Middle frontal gyrus (tissue), 1 donor: ENCODE measurements around the gene RBM19.

Experiments
- DNase-seq: peaks from one replicate; pipeline ENCODE4 v3.0.0-alpha.2; 2015; ENCODE audit warnings: low spot score; ENCODE audit errors: extremely low spot score

RBM19 gene

DNA sequence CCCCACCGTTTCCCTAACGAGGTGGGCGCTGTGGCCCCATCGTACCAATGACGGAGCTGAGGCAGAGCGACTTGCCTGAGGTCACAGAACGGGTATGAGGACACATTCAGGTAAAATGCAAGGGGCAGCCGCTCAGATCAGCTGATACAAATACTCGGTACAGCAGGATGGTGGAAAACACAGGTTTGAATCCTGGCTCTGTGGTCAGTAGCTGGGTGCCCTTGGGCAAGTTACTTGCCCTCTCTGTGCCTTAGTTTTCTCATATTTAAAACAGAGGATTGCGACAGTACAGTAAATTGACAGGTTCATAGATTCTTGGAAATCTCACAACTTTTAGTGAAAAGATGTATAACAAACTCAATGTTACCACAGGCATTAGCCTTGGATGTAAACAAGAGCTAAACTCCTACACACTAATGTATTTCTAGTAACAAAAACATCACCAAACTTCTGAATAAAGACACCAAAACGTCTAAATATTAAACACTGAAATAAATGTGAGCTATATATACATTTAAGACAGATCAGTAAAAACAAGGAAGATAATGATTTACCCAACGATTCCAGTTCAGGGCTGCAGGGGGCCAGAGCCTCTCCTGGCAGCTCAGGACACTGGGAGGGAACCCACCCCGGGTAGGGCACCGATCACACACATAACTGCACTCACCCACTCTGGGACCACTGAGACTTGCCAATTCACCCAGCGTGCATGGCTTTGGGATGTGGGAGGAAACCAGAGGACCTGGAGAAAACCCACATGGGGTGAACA lies 128.4 kb downstream of the RBM19 start:
- no peak for DNase-seq

DNA sequence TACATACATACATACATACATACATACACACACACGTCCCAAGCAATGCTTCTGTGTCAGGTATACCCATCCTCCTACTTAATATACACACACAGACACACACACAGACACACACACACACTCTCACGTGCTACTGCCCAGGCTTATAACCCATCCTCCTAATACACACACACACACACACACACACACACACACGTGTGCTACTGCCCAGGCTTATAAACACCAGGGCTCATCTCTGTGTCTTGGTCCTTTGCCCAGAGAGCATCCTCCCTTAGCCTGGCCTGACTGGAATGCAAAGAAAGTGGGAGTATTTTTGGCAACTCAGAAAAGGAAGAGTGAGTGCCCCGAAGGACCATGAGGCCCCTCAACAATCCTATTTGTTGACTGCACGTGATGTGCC lies 129.0 kb downstream of the RBM19 start:
- DNase-seq, result no peak

- DNase-seq, result no peak
Measured at GRCh38 chr12:113835896-113836295, 130.2 kb downstream of the RBM19 start.

- DNase-seq, result no peak
Measured at GRCh38 chr12:113835433-113835832, 130.7 kb downstream of the RBM19 start.

- no peak for DNase-seq
Measured at GRCh38 chr12:113833422-113833821, 132.7 kb downstream of the RBM19 start.

GRCh38 chr12:113831476-113831875 lies 134.6 kb downstream of the RBM19 start:
- DNase-seq, result no peak

- DNase-seq, result no peak
Measured at GRCh38 chr12:113831016-113831415, 135.1 kb downstream of the RBM19 start.

DNA sequence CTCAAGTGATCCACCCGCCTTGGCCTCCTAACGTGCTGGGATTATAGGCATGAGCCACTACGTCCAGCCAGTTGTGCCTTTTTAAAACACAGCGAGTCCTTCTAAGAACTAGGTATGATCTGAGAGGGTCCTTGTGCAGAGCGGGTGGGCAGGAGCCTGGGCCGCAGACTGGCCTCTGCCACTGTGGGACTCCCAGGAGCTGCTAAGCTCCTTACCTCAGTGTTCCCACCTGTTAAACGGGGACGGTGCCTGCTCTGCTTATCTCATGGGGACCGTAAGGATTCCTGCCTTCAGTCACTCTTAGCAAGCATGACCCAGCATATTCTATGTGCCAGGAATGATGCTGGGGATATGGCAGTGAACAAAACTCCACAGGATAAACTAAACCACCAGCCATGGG lies 136.9 kb downstream of the RBM19 start:
- DNase-seq, result no peak

DNA sequence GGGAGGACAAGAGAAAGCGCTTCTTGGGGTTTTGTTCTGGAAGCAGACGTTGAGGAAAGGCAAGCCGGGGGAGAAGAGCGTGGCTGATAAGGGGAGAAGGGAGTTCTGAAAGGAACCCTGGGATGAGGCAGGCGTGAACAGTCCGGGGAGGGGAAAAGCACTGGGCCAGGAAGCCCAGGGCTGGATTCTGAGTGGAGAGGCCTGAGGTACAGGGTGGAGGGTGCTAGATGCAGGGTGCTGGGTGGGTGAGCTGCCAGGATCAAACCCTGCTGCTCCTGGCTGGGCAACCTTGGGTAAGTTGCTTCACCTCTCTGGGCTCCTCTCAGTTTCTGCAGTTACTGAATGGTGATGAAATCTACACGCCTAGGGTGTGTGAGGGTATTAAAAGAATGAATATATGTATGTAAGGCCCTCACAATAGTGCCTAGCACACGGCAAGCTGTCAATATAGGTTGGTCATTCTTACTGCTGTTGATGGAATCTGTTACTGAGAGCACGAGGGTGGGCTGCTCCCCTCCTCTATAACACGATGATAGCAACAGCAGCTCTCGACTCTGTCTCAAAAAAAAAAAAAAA lies 138.5 kb downstream of the RBM19 start:
- DNase-seq, result no peak

DNA sequence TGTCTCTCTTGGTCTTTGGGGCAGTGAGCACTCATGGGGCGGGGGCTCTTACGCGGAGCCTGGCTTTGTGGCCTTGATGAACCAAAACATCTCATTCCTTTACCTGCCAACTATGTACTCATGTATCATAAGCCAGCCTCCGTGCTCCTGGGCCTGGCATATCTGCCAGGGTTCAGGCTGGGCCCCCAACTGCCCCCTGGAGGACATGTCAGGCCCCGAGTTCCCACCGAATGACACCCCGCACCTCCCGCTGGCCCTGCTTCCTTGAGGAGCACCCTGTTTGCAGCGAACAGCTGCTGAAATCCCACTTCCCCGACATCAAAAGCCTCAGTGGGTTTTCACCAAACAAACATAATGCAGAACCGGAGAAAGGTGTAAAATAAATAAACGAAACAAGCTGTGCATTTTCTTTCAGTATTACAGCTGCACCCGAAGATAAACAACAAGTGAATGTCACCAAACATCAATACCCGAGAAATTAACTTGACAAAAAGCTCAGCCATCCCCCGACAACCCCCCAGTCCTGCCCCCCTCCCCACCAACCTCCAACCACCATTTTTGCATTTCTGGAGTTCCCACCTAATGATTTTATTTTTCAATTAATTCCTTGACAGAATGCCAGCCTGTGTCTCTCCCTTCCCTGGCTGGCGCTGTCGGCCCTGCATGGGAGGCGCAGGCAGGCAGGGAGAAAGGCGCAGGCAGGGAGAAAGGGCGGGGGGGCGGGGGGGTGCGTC lies 139.2 kb downstream of the RBM19 start:
- no peak for DNase-seq

DNA sequence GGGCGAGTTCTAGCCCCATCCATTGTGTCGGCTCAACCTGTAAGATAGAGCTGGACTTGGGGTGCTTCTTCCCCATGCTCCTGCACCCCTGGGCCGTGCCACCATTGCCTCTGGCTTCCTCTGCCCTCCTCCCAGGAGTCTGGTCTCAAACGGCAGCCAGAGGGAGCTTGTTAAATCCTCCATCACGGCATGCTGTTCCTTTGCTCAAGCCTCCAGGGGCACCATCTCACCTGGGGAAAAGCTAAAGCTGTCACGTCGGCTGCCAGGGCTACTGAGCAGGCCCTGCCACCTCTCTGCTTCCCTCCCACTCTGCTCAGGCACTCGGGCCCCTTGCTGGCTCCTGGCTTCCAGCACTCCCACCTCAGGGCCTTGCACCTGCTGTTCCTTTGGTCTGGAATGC lies 140.4 kb downstream of the RBM19 start:
- no peak for DNase-seq

DNA sequence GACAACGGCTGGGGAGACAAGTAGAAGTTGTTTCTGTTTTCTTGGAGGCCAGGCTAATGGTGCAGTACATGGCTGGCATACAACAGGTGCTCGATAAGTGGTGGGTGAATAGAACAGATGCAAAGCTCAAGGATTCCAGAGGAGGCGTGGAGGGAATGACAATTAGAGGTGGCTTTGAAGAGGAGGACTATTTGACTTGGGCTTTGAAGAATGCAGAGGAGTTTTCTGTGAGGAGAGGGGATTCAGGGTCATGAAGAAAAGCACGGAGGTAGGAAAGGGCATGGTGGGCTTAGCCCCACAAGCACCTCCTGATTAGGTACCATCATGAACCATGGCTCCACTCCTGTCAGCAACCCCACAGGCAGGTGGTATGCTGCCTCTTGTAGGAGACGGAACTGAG lies 142.3 kb downstream of the RBM19 start:
- DNase-seq, result no peak

DNA sequence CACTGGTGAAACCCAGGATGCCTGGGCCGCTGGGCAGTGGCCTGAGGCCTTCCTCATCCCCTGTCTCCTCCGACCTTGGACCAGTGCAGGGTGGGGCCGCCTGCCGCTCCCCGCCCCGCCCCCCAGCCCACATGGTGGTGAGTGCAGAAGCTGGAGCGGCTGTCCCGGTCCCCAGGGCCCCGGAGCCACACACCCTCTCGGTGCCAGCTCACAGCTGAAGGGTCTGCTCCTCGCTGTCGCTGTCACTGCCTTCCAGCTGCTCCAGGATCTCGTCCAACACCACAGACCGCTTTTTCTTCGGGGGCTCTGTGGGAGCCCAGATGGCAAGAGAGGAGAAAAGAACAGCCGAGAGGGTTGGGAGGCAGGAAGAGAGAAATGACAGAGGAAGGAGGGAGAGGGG lies 143.1 kb downstream of the RBM19 start:
- DNase-seq, result no peak

- no peak for DNase-seq
Measured at GRCh38 chr12:113820842-113821241, 145.3 kb downstream of the RBM19 start.

DNA sequence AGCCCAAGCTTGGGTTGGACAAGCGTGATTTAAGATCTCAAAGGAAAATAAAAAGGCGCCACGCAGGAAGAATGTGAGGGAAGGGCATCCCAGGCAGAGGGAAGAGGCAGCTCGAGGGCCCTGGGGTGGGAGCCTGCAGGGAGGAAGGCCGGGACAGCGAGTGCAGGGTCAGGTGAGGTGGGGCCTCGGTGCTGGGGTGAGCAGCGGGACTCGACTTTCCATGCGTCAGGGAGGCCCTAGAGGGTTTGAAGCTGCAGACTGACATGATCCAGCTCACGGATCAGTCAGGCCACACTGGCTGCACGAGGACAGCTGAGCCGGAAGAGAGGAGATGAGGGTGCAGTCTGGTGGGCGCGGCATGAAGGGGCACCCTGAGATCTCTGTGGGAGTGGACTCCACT lies 145.8 kb downstream of the RBM19 start:
- DNase-seq, result no peak

GRCh38 chr12:113819495-113819894 lies 146.6 kb downstream of the RBM19 start:
- DNase-seq, result no peak

GRCh38 chr12:113818833-113819232 lies 147.3 kb downstream of the RBM19 start:
- no peak for DNase-seq

- DNase-seq, result no peak
Measured at GRCh38 chr12:113818283-113818682, 147.8 kb downstream of the RBM19 start.

- DNase-seq, result no peak
Measured at GRCh38 chr12:113816866-113817265, 149.3 kb downstream of the RBM19 start.

DNA sequence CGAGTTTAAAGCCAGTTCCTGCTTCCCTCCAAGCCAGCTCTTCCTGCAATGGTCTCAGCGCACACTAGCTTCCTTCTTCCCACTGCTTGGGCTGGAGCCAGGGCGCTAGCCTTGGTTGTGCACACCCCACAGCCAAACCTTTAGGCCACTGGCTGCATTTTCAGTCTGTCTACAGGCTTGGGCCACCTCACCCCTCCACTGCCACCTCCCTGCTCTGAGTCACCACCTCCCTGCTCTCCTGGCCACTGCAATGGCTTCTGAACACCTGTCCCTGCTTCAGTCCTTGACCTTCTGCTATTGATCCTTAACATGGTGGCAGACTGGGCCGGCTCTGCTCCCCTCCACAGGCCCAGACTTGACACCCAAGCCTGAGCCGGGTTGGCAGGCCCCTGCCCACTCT lies 151.1 kb downstream of the RBM19 start:
- no peak for DNase-seq

DNA sequence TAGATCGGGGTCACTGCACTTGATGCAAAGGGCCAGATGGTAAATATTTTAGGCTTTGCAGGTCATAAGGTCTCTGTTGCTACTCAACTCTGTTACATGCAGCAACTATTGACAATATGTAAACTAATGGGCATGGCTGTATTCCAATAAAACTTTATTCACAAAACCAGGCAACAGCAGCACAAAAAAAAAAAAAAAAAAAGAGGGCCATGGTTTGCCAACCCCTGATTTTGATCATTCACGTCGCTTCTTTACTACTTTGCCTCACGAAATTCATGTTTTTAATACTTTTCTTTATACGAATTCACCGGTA lies 152.9 kb downstream of the RBM19 start:
- DNase-seq, result no peak

DNA sequence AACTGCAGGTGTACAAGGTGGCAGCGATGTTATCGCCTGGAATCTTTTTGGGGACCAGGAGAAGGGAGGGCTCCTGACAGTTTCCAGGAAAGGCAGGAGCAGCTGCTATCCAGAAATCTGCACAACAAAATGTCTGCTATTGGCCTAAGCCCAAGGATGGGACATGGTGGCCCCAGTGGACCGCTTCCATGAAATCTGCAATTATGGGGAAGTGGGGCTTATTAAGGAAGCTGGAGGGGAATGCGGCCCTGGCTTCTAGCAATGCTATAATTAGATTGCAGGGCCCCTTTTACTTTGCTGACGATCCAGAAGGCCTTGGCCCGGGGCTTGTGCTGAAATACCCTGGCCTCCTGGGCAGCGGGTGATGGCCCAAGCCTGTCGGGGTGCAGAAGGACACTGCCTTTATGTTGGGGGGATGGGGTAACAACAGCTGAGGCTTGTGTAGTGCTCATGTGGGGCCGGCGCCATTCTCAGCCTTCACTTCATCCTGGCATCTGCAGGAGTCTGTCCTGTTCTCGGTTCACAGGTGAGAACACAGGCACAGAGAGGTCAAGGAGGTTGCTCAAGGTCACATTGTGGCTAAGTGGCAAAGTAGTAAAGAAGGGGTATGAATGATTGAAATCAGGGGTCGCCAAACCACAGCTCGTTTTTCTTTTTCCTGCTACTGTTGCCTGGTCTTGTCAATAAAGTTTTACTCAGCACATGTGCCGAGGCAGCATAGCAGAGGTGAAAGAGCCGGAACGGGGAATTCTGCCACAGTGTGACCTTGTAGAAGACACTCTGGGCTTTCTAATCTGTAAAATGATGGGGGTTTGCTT lies 153.5 kb downstream of the RBM19 start:
- DNase-seq, result no peak
